ENCODE data around the gene RTP3.

The RTP3 gene
- total RNA-seq: 0 reads per million in 2 experiments

DNA sequence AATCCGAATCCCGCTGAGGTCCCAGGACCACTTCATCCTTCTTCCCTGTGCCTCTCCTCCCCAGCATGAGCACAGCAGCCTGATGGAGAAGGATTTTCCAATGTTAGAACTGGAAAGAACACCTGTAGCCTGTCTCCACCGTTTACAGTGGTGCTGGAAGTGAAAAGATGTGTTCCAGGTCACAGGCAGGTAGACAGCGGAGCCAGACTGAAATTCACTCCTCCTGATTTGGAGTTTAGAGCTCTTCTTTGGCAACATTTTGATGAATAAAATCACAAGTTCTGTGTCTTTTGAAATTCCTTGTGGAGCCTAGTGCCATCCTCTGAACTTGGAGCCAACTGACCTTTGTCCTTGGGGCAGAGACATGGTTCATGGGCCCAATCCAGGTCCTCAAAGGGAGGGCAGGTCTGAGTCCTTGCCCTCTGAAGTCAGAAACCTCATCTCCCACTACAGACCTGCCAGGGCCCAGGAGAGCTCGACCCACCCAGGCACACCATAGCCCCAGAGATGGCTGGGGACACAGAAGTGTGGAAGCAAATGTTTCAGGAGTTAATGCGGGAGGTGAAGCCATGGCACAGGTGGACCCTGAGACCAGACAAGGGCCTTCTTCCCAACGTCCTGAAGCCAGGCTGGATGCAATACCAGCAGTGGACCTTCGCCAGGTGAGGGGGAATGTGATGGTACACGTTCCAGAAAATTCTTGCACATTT lies at the start of gene RTP3:
Gene RTP3 (plus strand): TSS at position 421 of the 710 bp plus-strand sequence. CDS start 87 bp downstream, at position 508.
- no peak for DNase-seq (ENCODE audit: low read depth)

DNA sequence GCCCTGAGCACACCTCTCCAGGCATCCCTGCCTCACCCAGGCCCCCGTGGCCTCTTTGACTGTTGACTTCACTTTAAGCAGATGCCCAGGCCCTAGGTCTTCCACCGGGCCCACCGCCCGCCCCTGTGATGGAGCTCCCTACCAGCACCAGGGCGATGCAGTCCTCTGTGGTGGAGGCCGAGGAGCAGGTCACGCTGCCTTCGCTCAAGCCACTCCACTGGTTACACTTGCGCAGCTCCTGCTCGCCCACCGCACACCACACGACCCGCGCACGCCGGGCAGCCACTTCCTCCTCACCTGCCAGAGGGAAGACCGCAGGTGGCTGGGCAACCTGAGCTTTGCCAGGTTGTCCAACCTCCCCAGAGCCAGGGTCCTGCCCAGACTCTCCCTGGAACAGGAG lies 49.1 kb upstream of the RTP3 start:
- no peak for DNase-seq (ENCODE audit: low read depth)

DNA sequence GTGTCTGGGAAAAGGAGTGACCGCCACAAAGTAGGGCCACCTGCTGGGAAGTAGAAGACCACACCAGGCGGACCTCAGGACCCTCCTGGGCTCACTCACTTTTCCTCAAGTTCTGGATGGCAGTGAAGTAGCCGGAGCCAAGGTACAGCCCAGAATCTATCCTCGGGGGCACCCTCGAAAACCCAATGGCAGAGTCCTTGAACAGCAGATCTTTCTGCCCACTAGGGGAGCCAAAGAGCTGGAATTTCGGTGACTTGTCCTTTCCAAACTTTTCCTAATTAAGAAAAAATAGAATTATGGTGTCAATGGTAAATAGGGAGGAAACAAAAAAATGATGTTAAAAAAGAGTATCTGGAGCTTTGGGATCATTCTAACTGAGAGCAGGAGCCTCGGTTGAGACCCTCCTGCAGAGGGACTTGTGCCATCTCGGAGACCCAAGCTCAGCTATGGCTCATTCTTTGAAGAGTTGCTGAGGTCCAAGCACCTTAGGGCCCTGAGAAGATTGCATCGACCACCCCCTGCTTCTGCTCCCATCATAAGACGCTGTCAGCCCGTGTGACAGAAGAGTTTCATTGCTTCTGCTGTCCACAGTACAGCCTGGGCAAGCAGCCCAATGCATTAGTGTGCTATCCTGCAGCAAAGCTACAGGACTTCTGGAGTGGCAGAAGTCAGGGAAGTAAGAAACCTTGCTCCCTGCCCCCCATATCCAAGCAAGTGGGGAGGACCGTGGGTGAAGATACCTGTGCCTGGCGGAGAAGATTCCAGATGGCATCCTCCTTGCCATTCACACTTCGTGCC lies 47.8 kb upstream of the RTP3 start:
- no peak for DNase-seq (ENCODE audit: low read depth)

DNA sequence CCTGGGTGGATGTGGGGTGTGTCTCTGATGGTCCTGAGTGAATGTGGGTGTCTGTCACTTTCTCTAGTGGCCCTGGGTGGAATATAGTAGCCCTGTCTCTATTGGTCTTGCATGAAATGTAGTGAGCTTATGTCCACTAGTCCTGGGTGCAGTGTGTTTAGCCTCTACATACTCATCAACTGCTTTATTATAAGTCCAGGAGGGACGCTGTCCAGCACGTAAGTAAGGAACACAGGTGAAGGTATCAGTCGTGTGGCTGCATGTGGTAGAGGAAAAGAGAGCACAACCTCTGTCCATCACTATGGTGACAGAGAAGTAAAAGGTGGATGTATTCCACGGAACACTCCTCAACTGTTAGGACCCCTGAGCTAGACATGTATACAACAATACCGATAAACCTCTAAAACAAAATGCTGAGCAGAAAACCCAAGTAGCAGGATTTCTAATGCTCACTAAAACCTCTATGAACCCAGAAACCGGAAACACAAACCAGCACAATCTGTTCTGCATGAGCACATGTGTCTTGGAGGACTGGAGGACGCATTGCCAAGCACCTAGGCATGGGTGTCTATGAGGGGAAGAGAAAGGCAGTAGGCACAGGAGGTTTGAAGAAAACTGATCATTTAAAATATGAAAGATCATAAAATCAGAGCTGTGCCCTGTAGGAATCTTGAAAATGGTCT lies 44.1 kb upstream of the RTP3 start:
- no peak for DNase-seq (ENCODE audit: low read depth)

DNA sequence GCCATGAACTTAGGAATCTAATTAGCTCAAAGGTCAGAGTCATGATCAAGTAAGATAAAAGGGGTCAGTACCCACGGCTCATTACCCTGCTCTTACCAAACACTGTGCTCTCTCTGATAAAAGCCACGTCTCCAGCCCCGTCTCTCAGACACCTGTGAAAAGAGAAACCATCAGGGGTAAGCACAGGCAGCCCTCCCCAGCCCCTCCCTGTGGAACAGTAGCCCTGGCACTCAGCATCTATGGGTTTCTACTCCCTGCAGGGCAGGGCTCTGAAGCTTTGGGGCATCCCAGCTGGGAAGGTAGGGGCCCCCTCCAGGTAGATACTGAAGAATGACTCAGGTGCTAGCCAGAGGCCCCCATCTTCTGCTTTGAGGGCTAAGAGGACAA lies 43.6 kb upstream of the RTP3 start:
- no peak for DNase-seq (ENCODE audit: low read depth)

DNA sequence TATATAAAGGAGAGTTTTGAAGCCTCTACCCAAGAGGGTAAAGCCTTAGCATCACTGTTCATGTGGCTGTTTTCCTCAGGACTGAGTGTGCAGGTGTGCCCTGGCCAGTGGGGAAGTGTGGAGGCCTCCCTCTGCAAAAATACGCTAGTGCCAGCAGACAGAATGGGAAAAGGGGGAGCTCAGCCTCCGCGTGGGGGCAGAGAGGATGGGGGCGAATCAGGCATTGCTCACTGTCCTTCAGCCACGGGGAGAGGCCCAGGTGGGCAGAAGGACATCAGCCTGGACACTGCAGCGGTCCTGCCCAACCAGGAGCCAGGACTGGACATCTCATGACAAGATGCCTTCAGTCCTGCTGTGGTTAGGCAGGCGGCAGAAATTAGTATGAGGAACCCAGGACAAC lies 43.2 kb upstream of the RTP3 start:
- no peak for DNase-seq (ENCODE audit: low read depth)

DNA sequence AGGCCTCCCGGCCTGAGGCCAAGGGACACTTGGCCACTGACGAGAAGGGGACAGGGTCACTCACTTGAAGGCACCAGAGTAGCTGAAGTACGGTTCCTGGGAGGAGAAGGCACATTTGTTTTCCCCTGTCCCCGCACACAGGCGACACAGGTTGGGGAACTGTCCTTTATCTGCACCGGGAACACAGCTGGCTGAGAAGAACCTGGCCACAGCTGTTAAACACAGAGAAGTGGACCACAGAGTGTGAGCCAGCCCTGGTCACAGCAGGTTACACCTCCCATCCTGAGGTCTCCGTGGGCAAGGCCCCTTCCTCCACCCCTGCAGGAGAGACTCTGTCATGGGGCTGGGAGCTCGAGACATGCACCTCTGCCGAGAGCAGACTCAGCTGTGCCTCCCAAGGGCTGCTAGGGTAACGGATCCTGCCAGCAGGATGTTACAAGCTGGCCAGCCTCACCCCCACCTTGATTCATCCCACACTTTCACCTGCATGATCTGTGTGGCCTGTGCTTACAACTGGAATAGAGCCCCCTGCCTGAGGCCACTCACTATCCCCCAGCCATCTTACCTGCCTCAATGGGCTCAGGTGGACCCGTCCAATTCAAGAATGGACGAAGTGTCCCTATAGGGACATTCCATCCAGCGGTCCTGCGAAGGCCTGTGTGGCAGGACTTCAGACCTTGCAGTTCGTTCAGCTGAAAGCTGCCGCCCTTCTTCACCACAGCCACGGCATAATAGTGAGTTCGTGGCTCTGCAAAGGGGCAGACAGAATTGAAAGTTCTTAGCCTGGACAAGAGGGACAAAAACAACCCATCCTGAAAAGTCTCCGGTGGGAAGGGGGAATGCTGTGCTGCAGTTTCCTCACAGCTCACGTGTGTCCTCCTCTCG lies 42.3 kb upstream of the RTP3 start:
- DNase-seq (ENCODE audit: low read depth): no peak

DNA sequence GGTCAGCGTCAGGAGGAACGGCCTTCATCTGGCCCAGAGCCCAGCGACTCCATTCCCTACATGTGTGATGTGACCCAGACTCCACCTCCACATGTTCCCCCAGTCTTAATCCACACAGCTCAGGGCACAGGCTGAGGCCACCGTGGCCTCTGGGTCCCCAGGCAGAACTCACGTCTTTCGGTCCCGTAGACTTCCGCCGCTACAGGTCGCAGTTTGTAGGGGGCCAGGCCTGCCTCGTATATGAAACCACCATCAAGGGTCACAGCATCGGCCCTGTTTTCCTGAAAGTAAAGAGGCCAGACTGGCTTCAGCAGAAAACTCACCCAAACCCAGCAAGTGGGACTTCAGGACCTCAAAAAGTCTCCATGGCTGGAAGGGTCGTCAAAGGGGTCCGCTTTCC lies 41.7 kb upstream of the RTP3 start:
- no peak for DNase-seq (ENCODE audit: low read depth)

DNA sequence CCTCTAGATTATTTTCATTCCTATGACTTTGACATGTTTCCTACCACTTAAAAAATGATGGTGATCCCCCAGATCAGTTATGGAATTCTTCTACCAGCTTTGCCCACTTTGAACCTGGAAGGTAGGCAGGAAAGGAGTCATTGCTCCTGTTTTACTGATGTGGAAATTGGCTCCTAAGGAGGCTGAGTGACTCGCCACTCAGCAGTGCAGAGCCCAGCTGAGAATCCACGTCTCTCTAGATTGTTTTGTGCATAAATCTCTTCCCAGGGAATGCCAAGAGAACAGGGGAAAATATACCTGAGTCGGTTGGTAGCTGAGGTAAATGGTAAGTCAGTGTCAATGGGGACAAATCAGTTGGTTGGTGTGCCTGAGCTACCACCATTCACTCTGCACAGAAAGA lies 37.7 kb upstream of the RTP3 start:
- no peak for DNase-seq (ENCODE audit: low read depth)

DNA sequence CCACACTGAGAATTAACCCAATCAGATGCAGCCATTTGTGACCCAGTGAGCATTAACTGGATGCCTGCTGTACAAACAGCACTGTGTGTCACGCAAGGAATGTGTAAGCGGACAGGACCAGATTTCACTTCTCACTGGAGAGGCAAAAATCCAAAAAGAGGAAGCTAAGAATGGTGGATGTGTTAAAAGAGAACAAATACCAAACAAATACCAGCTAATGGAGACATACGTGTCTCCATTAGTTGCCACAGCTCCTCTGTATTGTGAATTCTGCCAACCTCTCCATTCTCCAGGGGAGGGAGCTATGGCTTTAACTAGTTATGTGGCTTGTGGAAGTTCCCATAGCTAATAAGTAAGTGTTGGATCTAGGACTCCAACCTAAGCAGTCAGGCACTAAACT lies 35.7 kb upstream of the RTP3 start:
- no peak for DNase-seq (ENCODE audit: low read depth)

DNA sequence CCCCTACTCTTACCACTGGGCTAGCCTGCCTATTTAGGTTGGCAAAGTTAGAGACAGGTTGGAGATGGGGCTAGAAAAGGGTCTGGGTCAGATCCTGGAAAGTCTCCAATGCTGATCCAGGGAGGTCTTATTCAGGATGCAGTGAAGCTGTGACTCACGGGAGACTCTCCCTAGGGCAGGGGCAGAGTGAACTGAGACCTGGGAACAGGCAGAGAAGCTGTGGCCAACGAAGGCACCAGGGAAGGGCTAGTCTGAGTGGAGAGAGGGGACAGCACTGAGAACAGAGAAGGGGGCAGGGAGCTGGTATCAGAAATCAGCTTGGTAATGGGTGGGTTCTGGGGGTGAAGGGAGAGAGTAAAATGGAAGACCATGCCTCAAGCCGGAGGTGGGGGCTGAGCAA lies 35.3 kb upstream of the RTP3 start:
- DNase-seq (ENCODE audit: low read depth): no peak

DNA sequence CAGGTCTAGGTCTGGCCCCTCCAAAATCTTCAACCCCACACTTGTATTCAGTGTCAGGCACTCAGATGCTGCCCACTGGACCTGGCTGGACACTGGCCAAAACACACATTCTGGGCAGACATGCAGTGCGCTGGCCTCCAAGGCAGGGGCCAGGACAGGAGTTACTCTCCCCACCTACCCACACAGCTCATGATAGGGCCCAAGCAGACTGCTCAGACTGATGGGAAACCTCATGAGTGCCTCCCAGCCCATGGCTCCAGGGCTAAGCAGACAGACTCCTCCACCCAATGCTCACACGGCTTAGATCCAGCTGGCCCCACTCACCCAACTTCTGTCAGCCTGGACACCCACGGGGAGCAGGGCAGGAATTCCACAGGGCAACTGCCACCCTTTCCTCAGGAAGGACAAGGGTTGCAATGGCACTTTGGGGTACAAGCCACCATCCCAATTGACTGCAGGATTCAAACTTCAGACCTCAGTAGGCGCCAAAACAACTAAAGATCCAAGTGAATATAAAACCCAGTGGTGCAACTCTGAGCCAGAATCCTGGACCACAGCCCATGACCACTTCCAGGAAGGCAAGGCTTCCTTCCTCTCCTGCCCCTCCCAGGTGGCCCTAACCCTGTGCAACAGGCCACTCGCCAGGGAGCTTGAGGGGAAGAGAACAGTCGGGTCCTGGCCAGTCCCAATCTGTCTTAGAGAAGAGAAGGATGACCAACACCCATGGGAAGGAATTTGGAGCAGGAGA lies 34.5 kb upstream of the RTP3 start:
- no peak for DNase-seq (ENCODE audit: low read depth)

DNA sequence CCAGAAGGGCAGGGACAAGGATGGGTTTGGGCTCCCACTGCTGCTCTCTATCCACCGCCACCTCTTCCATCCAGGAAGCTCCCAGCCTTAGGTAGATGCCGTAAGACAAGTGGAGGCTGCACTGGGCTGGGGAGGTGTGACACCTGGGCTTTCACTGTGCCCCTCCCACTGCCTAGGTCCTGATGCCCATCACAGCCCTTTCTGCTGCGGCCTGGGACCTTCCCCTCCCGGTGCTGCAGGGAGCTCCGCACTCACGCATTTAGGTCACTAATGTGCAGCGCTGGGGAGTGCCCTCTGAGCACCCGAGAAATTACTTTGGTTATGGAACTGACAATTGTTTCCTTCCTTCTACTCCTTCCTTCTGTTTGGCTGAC lies 33.9 kb upstream of the RTP3 start:
- no peak for DNase-seq (ENCODE audit: low read depth)

DNA sequence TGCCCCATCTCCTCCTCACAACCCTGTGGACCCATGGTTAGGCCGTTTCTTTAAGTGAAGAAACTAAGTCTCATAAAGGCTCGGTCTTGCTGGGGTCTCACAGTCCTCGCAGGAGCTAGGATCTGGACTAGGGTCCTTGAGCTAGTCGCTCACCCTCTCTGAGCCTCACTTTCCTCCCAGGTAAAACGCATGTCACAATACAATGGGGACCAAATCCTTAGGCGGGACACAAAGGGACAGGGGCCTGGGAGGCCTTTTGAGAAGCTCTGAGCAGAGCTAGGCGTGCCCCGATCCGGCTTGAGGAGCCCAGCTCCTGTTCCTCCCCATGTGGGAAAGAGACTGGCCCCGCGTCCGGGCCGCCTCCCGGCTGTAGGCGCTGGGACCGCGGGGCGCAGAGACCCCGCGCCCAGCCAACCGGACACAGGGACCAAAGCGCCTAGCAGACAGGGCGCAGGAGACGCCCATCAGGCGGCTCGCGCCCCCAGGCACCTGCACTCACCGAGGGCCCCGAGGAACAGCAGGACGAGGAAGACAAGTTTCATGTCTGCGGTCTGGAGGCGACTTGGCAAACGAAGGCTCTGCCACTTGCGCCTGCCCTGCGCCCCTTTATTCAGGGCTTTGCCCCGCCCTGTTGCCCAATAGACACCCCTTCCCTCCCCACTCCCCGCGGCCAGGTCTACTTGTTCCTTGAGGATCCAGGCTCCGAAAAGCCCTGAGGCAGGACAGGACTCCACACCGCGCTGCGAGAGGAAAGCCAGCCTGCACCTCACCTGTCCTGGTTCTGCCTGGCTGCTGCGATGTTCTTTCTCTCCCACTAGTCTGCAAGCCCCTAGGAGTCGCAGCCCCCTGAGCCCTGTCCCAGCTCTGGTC lies 33.2 kb upstream of the RTP3 start, which contains the start of gene LTF:
Gene LTF (minus strand): TSS at position 580 of the 870 bp plus-strand sequence. CDS start 38 bp downstream, at position 542.
- no peak for DNase-seq (ENCODE audit: low read depth)

DNA sequence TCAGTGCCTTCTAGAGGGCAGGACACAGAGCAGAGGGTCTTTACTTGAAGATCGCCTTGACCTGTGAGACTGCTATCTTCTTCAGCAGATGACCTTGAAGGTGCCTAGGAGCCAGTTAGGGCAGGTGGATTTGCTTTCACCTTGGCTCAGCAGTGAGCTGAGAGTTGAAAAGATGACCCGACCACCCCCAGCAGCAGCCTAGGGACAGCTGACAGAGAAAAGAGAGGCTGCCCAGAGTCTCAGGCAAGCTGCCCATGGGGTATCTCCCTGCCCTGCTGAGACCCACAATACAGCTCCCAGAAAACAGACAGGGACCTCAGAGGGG lies 32.6 kb upstream of the RTP3 start:
- no peak for DNase-seq (ENCODE audit: low read depth)

DNA sequence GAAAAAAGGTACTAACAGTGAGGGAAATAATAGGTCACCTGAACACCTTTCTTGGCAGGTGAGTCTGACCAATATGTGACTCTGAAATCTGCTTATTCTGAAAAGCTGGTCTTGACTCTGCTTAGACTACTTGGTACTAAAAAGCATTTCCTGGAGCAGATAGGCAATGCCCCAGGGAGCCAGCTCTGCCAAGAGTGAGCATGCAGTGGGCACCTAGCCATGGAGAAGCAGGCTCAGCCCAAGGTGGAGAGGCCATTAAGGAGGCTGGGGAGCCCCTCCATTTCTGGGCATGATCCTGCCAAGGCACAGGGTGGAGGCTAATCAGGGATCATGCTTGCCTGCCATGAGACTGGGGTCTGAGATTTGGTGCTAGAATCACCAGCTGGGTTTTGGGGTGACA lies 31.5 kb upstream of the RTP3 start:
- no peak for DNase-seq (ENCODE audit: low read depth)

DNA sequence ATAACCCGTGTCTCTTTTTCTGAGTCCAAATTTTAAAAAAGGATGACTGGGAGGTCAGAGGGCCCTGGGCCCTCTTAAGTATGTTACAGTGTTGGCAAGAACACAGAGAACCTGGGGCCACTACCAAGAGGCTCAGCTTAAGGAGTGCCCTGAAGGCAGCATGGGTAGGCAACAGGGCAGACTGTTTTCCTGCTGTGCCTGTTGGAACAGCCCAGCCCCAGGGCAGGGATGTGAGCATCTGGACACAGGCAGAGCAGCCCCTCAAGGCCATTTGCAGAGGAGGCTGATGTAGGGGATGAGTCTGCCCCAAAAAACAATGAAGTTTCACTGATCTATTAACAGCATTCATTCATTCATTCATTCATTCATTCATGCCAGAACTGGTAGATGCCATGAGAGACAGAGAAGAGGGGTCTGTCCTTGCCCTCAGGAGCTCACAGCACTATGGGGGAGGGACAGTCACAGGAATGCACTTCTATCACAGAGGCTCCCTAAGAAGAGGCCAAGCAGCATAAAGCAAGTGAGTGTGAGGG lies 30.8 kb upstream of the RTP3 start:
- DNase-seq (ENCODE audit: low read depth): no peak

DNA sequence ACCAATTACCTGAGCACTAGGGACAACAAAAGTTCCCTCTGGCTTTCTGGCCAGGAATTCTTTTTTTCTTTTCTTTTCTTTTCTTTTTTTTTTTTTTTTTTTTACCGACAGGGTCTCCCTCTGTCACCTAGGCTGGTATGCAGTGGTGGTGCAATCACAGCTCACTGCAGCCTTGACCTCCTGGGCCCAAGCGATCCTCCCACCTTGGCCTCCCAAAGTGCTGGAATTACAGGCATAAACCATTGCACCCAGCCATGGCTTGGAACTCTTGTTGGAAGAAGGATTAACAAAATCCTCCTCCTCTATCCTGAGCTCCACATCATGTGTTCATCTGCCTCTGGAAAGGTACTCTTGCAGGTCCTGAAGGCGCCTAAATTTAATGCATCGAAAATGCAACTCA lies 30.2 kb upstream of the RTP3 start:
- DNase-seq (ENCODE audit: low read depth): no peak

DNA sequence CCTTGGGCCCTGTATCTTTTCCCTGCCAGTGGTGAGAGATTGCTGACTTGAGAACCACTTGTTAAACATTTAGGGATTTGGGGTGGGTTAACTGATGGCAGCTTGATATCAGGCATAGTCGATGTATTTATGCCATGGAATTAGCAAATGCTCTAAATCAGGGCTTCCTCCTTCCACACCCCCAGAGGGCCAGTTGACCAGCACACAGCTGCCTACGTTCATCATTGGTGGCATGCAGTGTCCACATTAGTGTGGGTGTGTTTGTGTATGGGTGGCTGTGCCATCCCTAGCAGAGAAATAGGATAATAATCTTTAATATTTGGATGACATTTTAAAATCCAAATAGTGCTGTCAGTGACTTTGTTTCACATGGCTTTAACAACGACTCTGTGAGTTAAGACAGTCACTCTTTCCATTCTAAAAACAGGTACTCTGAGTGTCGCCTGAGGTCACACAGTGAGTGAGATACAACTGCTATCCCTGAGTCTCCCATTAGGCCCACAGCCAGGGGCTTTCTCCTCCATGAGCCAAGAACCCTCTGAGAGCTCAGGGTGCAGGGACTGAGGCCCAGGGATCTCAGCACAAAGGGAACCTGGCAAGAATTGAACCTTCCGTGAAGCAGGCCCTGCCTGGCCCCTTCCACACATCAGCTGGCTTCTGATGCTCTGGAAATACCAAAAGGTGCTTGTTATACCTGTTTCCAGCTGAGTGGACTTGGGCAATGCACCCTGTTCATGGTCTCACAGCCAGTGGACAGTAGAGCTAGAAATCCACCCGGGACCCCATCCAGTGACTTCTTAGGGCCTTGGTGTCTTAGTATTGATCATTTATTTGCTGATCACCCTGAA lies 28.8 kb upstream of the RTP3 start:
- no peak for DNase-seq (ENCODE audit: low read depth)

All from T follicular helper cell (primary cell).